DMS79 (cell line): ENCODE measurements around the gene ADAM33.

Experiments
- DNase-seq: peaks from one replicate; lab custom pipeline; 2025; lab: John Stamatoyannopoulos, UW

The ADAM33 gene

DNA sequence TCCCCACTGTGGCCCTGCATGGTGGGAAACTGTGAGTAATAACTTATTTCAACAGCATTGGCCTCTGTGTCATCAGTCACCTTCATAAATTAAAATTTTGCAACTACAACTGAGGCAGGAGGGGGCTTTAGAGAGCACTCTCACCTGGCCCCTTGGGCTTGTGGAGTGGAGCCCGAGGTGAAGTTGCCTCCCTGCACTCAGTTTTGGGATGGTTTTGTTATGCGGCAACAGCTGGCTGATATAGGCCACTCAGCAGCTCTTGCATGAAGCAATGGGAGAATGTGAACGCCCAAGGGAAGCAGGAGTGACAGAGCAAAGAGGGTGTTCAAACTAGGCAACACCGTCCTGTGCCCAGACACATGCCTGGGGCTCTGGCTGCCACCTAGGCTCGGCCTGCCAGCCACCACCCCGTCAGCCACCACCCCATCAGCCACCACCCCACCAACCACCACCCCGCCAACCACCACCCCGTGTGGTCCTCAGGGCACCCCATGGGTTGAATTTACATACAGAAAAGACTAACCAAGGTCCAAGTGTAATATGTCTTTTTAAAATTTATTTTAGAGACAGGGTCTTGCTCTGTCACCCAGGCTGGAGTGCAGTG, 14.3 kb downstream of the ADAM33 start:
- DNase-seq, result no peak

DNA sequence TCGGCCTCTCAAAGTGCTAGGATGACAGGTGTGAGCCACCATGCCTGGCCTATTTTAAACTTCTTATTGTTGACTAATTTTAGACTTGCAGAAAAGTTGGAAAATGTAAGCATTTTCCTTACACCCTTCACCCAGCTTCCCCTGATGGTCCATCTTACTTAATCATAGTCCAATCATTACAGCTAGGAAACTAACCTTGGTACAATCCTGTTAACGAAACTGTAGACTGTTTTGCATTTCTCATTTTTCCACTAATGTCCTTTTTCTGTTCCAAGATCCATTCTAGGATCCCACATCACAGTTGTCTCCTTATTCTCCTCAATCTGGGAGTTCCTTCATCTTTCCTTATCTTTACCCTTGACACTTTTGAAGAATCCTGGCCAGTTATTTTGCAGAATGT, 18.0 kb downstream of the ADAM33 start:
- DNase-seq, result no peak

DNA sequence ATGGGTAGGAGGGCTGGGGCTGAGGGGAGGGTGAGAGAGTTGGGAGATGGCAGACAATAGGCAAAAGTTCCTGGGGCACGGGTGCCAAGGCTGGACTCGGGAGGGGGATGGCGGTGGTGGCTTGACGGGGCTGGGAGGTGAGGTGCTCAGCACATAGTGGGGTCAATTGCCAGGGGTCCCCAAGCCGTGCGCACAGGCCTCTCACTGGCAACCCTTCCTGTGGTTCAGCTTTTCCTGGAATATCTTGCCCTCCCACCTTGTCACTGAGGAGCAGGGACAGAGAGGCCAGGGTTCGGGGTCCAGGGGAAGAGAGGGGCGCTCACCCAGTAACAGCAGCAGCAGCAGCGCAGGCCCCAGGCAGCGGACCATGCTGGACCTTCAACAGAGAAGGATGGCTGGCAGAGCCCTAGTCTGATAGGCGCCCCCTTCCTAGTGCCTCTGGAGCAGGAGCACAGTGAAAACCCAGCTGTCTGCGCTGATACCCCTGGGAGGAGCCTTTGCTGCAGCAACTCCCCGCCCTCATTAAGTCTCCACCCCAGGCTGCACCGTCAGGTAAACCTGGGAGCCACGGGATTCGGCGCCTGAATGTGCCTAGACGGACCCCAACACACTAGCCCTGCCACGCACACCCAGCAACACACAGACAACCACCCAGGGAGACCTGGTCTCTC, 18.6 kb downstream of the ADAM33 start, which contains the start of gene GFRA4:
Gene GFRA4 (minus strand): TSS at position 369 of the 671 bp plus-strand sequence. CDS start 0 bp downstream, at position 369.
- no peak for DNase-seq

DNA sequence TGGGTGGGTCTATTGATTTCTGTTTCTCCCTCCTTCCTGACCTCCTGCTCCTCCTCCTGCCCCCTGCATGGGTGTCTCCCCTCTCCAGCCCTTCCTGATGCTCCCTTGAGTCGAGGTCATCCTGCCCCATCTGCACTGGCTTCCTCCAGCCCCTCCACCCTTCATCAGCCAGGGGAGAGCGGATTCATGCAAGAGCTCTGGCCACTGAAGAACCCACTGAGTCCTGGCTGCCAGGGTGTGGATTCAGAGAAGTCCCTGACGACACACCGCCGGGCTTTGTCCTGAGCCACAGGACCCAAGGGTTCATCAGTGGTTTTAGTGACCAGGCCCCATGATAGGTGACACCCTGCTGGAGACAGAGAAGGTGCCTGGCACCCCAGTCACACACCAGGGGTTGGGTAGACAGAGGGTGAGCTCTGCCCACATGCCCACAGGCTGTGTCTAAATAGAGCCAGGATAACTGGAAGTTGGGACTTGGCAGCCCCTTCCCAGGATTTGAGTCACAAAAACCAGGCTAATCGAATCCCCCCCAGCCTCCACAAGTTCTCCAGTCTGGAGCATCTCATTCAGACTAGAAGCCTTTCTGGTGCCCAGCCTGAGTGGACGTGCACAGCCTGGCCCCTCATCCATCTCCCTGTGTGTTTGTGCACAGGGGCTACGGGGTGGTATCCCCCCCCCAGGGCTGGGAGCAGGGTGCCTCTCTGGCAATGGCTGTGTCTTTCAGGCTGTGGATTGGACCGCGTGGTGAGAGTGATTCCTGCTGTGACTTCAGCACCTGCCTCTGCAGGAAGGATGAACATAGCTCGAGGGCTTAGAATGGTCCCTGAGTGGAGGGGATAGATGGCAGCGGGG, 19.8 kb downstream of the ADAM33 start:
- DNase-seq, result no peak

DNA sequence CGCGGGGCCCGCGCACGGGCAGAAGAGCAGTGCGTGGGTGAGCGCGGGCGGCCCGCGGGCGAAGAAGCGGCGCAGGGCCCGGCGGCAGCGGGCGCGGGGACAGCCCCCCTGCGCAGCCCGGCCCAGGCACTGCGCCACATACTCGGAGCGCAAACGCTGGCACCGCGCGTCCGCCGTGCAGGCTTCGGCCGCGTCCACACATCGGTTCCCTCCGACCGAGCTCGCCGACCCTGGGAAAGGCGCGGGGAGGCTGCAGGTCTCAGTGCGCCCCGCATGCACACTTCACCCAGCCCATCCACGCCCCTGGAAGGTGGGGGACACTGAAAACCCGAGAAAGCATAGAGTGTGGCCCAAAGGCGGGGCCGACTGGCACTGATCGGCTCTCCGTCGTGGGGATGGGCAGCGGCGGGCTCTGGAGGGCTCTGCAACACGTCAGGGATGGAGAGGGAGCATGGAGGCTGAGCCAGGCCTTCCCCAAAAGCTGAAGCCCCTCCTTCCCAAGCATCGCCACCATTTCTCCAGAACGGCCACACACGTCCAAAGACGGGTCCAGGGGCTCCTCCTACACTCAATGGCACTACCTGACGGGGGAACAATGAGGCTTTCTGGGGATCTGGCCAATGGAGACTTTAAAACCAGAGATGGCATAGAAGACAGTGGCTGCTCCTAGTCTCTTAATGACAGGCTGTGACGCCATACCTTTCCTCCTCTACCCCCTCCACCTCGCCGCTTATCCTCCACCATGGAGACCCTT, 20.6 kb downstream of the ADAM33 start:
- DNase-seq, result no peak

DNA sequence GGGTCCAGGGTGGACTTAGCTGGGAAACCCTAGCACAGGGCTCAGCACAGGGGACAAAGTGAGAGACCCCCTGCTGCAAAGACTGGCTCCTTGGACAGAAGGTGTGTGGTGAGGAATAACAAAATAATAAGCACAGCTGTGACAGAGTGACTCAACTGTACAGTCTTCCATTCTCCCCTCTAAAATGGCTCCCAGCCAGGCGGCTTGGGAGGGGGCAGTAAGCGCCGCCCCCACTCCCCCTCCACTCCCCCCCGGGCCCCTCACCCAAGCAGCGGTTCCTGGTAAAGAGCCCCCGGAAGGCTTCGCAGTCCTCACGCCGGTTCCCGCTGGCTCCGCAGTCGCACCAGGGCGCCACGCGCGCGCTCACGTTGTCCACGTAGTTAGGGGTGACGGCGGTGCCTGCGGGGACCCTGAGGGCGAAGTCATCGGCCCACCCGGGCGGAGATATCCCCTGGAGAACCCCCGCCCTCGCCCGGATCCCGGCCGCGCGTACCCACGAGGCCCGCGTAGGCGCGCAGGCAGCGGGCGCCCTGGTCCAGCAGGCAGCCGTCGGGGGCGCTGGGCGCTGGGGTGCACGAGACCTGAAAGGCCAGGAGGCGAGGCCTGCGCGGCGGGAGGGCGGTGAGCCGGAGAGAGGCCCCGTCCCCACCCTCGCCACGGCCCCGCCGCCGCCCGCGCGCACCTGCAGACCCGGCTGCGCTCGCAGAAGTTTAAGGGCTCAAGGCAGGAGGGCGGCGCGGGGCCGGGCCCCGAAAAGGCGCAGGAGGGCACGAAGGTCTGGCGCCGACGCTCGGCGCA, 21.3 kb downstream of the ADAM33 start:
- no peak for DNase-seq

DNA sequence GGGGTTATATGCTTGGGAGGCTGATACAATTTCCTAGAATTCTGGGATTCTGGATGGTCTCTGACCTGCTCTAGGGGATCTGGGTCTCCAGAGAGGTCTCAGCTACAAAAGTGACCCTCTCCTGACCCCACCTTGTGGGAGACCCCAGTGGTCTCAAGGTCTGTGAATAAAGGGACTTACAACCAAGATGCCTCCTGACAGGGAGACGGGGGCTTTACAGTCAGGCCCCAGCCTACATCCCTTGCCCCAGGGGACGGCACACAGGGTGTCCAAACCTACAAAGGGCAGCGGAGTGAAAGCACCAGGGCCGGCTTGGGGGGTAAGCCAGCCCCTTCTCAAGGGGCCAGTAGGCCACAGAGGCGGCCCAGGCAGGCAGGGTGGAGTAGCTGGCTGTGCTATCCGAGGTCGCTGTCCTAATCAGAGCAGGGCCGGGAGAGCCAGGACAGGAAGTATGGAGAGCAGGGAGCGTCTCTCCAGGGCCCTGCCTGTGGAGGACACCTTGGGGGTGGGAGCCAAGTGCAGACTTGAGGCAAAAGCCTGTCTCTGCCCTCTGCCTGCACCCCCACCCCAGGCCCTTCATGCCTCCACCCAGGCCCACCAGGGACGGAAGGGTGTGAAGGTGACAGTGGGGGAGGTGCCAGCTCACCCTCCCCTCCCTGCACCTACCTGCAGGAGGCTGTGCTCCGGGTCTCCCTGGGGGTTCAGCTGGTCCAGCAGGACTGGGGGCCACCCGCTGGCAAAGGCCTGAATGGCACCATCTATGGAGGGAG, 22.1 kb downstream of the ADAM33 start:
- DNase-seq, result no peak

DNA sequence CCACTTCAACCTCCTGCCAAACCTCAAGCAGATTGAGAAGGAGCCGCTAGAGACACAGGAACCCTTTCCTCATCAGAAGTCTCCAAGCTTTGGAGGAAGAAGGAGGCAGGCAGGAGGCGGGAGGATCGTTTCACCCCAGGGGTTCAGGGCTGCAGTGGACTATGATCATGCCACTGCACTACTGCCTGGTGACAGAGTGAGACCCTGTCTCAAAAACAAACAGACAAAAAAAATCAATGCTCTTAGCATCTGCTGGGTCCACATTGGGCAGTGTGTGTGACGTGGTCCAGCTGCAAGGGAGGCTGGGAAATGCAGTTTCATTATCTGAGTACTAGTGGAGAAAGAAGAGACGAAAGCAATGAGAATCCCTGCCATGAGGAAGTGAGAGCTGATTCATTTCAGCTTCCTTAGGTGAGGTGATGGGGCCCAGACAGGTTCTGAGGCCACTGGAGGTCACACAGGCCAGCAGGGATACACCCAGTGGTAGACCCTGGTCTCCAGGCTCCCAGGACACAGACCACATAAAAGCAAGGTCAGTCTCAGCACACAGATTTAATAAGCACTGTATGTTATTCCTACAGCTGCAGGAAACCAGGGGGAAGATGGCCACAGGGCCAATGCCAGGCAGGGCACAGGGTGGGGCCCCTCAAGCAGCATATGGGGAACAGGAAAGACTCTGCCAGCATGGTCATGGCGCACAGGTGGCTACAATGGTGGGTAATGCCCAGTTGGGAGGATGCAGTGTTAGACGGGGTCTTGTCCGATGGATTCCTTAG, 22.9 kb downstream of the ADAM33 start:
- no peak for DNase-seq

DNA sequence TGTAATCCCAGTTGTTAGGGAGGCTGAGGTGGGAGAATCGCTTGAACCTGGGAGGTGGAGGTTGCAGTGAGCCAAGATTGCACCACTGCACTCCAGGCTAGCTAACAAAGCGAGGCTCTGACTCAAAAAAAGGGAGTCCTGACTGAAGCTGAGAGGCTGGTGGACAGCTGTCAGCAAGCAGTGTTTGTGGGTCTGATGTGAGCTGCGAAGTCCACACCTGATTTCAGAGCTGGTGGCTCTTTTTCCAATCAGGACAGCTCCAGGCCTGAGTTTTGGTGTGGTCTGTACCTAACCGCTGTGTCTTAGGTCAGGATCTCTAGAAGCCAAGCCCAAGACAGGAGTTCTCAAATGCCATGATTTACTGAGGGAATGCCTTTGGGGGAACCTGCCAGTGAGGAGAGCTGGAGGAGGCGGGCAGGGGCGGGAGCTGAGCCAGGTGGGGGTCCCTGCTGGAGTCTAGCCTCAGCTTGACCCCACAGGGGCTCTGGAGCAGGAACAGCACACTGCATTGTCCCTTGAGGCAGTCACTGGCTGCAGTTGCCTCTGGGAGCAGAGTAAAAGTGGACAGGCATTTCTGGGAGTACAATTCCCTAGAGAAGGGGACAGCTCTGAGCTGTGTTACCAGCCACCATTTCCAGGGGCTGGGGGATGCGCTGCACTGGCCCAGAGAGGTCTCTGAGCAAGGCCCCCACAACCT, 23.6 kb downstream of the ADAM33 start:
- no peak for DNase-seq

DNA sequence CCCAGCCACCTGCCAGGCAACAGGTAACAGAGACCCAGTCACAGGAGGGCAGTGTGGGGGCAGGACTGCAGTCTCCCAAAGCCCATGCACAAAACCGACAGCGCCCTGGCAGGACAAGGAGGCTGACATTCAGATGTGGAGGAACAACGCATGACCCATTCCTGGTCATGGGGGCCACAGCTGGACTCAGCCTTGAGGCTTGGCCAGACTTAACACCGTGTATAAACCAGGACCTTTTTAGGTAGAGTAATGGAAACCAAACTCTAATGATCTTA, 26.7 kb downstream of the ADAM33 start:
- DNase-seq, result no peak

DNA sequence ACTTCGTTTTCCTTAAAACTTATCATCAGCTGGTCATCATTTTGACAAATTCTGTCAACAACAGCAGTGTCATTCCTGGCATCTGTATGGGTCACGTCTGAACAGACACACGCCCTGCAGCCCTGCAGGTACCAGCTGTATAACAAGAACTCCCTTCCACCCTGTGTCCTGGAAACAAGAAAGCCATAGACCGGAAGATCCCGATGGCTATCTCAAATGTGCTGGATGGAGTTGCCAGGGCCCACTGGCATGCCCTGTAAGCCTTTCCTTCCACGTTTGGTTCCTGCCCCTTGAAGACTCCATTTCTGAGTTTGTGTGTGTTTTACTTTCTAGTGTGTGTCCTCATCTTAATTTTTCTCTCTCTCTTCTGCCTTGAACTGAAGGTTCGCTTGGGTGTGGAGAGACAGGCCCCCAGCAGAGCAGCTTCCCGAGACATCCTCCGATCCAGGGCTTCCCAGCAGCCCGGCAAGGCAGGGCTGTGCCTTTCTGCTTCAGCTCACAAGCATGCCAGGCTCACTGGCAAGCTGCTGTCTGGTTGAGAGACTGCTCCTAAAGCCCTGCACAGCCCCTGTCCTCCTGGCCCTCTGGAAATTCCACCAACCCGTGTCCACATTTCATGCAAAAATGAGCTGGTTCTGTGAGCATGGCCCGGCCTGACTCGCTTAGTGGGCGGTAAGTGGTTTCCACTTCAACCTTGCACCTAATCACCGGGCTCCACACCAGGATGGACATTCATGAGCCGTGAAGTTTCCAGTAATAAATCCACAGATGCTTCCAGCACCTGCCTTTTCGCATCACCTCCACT, 27.3 kb downstream of the ADAM33 start:
- DNase-seq, result peak; percentile 95

DNA sequence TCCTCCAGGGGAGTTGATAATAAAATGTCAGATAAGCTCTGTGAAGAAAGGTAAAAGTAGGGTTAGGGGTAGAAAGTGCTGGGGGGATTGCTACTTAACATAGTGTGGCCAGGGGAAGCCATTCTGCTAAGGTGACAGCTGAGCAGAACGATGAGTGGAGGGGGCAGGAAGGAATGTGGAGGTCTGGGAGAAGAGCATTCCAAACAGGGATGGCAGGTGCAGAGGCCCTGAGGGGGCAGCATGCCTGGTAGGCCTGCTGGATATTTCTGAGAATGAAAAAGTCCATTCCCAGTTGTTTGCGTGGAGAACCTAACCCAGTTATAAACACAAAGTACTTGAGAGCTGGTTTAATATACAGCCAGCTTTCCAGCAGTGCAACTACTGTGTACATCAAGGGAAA, 27.9 kb downstream of the ADAM33 start:
- DNase-seq, result no peak

DNA sequence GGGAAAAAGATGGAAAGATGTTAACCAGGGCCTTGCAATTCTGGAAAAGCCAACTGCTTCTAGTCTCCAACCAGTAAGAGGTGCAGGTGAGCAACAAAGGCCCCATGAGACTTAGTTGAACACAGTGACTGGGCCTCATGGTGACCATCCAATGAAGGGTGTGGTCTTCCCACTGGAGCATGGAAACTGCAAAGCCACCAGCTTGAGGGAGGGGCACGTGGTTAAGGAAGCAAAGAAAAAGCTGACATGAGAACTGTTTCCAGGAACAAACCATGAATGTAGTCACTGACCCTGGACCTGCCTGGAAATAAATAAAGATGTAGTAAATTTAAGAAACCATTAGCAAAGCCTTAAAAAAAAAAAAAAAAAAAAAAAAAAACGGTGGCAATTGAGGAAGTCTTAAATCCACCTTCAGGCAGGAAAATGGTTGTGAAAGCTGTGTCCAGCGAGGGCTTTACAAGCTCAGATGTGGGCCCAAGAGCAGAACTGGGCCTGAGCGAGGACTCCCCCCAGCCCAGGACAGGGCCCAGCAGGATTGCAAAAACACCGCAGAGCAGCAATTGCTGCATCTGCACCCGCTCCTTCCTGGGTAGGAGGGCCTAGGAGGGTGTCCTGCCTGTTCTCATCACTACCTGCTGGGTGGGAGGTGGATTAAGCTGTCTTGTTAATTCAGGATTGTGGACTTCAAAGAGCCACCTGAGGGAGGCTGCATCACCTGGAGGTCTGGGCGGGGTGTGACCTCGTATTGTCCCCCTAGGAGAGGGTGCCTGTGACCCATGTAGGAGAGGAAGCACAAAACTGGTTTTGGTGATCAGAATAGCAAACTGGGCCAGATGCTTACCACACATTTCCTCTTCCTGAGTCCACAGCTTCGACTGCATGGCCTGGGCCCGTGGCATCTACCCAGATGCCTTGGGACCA, 28.9 kb downstream of the ADAM33 start:
- peak; percentile 28 for DNase-seq

DNA sequence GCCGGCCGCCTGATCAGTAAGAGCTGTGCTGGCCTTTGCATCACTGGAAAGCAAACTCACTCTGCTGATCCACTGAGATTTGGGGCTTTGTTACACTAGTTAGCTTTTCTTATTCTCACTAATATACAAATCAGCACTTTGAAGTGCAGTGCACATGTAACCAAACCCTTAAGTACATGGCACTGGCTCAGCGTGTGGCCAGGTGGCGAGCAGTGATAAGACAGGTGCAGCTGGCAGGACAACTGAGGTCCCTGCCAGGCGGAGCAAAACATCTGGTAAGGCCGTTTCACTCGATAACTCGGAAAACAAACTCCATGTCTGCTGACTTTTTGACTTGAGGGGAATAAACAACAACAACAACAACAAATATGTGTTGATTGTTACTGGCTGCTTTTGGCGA, 29.6 kb downstream of the ADAM33 start:
- peak; percentile 69 for DNase-seq

DNA sequence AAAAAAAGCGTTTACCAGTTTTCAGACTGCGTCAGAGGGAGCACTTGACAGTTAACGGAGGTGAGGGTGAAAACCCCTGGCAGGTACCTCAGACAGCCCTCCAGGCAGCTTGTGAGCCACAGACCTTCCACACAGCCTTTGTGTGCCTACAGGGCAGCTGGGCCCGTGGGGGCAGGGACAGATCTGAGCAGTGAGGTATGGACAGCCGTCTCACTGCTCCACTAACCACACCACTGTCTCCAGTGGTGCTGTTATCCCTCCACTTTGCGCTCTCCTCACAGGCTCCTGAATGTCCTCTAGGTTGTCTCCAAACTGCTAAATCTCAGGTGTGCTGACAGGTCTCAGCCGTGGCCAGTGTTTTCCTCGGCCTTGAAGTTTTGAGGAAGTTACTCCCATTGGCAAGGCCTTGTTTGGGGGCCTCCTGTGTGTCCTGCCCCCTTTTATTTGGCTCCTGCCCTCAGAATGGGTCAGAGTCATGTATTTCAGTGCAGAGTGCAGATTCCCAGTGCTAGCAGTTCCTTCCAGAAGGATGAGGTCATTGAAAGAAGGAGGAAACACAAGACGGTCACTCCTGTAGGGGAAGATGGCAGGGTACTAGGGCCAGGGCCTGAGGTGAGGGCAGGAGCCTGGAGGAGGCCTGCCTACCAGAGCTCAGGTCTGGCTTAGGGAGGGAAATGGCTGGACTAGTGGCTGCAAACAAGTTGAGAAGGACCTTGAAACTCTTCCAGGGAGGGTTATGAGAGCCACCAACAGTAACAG, 30.4 kb downstream of the ADAM33 start:
- peak; percentile 53 for DNase-seq

DNA sequence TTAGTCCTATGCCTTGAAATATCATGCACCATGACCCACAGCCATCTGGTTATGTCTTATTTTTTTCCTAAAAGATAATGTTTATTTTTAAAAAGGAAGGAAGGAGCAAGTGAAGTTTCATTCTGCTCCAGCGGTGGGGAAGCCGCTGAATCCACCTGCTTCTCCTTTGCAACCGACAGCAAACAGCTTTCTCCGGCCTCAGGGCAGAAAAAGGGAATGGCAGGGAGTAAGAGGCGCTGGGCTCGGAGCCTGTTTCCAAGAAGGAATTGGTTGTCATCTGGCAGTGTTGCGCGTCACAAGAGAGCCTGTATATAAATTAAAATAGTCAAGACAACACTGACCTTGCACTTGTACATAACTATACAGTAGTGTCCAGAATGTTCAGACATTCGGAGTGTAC, 32.9 kb downstream of the ADAM33 start:
- DNase-seq, result no peak

DNA sequence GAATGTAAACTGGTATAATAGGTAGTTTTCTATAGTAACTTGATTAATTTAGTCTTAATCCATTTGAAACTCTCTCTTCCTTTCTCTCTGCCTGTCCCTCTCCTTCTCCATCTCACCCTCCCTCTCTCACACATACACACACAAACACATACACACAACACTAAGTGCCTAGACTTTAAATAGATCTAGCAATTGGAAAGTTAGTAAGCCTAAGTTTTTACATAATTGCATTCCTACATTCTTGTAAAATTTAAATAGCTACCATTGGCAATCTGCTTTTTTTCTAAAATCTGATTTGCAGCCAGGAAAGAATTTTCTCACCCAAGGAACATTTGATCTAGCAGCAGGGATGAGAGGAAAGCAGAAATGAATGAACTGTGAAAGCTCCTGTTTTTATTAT, 34.3 kb downstream of the ADAM33 start:
- no peak for DNase-seq
